D721Med (cell line): ENCODE measurements around the gene LYRM4.

Experiments used
- DNase-seq: peaks from one replicate; pipeline ENCODE4 v3.0.0; 2011; ENCODE audit warnings: low spot score; ENCODE audit not compliant: insufficient read length
- FAIRE-seq: peaks from 2 replicates; lab custom pipeline; 2011; peaks lifted over from hg19 to GRCh38; lab: Jason Lieb, UNC
- TF ChIP-seq, protein P1 (sequence below): IDR thresholded peaks from 2 replicates; pipeline ENCODE4 v1.5.1; 2012; ENCODE audit warnings: mild to moderate bottlenecking, control low read depth; ENCODE audit not compliant: insufficient read depth; ENCODE audit errors: missing control alignments

The LYRM4 gene

DNA sequence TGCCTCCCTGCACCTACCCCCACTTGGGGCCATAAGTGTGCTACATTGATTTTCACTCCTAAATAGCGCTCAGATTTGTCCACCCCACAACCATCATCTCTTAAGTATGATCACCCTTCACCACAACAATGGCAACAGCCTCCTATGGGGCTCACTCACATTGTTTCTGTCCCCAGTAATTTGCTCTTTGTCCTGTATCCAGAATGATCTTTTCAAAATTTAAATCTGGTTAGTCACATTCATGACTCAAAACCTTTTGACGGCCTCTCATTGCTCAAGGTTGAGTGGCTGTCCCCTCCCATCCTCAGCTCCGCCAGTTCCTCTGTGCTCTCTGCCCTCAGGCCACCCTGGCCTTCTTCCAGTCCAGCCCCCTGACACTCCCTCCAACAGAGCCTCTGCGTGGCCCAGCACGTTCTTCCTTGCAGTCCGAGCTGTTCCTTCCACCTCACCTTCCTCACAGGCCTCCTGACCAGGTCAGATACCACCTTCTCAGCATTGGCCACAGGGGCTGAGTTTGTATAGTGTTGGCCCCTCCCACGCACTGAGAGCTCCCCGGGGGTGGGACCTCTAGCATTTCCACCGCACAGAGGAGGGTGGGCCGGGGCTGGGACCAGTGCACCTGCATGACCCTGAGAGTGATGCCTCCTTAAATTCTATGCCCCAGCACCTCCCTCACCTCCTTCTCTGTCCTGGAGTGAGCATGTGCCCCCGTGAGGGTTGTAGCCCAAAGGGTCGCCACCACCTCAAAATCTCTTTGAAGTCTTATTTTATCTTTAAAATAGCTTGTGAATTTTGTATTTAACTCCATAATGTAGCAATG is 178.1 kb downstream of the LYRM4 start:
- TF ChIP-seq, protein P1, sequence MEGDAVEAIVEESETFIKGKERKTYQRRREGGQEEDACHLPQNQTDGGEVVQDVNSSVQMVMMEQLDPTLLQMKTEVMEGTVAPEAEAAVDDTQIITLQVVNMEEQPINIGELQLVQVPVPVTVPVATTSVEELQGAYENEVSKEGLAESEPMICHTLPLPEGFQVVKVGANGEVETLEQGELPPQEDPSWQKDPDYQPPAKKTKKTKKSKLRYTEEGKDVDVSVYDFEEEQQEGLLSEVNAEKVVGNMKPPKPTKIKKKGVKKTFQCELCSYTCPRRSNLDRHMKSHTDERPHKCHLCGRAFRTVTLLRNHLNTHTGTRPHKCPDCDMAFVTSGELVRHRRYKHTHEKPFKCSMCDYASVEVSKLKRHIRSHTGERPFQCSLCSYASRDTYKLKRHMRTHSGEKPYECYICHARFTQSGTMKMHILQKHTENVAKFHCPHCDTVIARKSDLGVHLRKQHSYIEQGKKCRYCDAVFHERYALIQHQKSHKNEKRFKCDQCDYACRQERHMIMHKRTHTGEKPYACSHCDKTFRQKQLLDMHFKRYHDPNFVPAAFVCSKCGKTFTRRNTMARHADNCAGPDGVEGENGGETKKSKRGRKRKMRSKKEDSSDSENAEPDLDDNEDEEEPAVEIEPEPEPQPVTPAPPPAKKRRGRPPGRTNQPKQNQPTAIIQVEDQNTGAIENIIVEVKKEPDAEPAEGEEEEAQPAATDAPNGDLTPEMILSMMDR, result no peak
- DNase-seq (no peak), FAIRE-seq (no peak)

DNA sequence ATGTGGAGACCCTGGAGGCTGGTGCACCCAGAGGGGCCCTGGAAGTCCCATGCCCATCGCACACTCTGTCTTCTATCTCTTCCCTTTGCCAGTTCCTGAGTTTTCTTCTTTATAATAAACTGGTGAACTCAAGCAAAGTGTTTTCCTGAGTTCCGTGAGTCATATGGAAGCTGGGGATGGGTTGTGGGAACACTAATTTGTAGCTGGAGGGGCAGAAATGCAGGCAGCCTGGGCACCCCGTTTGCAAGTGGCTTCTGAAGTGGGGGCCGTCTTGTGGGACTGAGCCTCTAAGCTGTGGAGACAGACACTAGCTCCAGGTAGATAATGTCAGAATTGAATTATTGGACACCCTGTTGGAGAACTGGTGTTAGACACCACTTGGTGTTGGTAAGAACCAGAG is 178.8 kb downstream of the LYRM4 start:
- TF ChIP-seq, protein P1, result no peak
- DNase-seq (no peak), FAIRE-seq (no peak)

DNA sequence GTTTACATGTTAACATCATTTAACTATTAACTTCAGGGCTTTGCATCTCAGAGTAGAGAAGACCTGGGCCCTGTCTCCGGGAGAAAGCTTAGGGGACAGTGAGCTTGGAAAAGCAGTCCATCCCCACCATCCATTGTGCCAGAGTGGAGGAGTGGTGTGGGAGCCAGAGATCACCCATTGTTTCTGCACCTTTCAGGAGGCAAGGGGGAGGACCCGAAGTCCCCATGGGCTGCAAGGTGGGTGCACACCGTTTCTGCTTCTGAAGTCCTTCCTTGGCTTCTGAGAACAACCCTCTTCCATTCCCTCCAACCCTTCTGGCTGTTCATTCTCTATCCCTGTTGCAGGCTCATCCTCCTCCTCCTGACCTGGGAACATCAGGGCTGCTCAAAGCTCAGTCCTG is 179.6 kb downstream of the LYRM4 start:
- DNase-seq, result no peak
- TF ChIP-seq, protein P1, result no peak
- FAIRE-seq, result no peak

DNA sequence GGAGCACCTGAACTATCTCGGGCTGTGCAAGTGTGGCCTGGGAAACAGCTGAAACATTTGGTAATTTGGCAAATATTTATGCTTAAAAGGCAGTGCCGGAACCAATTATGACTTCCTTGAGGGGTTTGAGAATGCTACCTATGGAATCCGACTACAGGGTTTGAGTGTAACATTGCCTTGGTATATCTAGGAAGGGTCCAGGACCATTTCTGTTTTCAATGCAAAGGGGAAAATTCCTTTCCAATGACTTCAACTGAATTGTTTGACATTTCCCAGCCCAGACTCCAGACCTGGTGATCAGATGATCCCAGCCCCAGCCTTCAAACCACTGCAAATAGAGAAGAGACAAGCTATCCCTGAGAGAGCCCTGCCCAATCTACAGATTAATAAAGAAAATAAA is 180.2 kb downstream of the LYRM4 start:
- no peak for FAIRE-seq
- no peak for DNase-seq
- TF ChIP-seq, protein P1, result no peak

DNA sequence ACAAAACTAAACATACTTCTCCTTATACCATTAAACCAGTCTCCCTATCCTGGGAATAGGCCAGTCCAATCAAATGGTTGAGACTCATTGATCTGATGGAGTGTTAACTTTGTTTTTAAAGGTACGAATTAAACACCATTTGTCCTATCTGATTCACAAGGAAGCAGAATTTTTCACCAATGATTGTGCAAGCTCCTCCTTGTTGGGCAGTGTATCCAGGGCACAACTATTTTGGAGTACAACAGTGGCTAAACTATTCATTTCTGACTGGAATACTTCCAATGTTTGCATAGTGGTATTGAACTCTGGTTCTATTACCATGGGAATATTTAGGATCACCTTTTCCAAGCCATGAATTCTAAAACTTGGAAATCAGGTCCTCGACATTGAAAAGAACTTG is 181.1 kb downstream of the LYRM4 start:
- no peak for DNase-seq
- TF ChIP-seq, protein P1, result no peak
- no peak for FAIRE-seq

DNA sequence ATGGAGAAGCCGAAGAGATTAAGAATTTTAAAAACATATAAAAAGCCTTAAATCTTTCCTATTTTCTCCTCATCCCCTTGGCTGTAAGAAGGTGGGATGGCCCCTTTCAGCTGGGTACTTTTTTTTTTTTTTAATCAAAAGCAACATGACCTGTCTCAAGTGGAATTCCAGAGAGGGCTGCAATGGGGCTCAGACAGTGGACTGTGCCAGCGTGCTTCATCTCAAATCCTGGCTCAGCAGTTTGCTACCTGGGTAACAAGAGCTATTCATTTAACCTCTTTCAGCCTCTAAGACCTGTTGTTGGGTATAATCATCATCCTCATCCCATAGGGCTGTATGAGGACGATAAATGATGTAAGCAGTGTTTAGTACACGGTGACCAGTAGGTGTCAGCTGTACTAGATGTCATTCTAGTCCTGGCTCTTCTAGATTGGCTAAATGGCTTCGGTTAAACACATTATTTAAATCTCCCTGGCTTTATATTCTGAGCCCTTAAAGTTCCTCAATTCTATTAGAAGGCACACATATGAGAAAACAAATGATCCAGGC is 182.6 kb downstream of the LYRM4 start:
- TF ChIP-seq, protein P1, result no peak
- no peak for DNase-seq
- FAIRE-seq, result no peak

DNA sequence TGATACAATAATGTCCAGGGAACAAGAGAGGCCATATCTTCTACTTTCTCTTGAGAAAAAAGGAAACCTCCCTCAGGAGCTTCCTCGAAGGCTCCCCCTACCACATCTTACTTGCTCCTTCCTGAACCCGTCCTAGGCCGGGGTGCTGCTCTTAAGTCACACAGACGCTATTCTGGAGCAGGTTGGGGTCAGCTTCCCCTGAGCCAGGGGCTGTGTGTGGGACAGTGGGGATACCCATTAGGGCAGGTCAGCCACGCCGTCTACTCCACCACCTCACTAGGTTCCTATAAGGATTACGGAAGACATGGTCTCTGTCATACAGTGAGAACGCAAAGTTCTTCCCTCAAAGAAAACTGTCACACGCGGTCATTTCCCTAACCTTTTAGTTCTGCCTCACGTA is 183.8 kb downstream of the LYRM4 start:
- no peak for FAIRE-seq
- no peak for DNase-seq
- TF ChIP-seq, protein P1, result no peak
